Suppressor macrophage (primary cell): ENCODE results near the gene FIZ1.

Experiments
- DNase-seq, 4 experiments: peaks; one replicate each; pipeline ENCODE4 v3.0.0-alpha.2; 2020 to 2022

The FIZ1 gene

GRCh38 chr19:55611983-55612645, 12.8 kb upstream of the FIZ1 start:
- peak in 1 of 4 experiments; percentile 39 for DNase-seq

GRCh38 chr19:55611300-55611982, 12.1 kb upstream of the FIZ1 start:
- DNase-seq: no peak

- no peak for DNase-seq
Measured at GRCh38 chr19:55609326-55609725, 10.0 kb upstream of the FIZ1 start.

- no peak for DNase-seq
Measured at GRCh38 chr19:55606817-55607216, 7.5 kb upstream of the FIZ1 start.

- no peak for DNase-seq
Measured at GRCh38 chr19:55606471-55606787, 7.1 kb upstream of the FIZ1 start.

GRCh38 chr19:55605637-55606470, 6.5 kb upstream of the FIZ1 start, which contains the start of gene ZNF865:
Gene ZNF865 (plus strand): TSS chr19:55605647. CDS start chr19:55613619, 7,972 bp downstream.
- peak; percentile 67 to 82 (median 75) for DNase-seq

- DNase-seq: peak; percentile 98 to 99 (median 99)
Measured at GRCh38 chr19:55605207-55605636, 5.9 kb upstream of the FIZ1 start.

- DNase-seq: no peak
Measured at GRCh38 chr19:55603581-55604292, 4.4 kb upstream of the FIZ1 start.

GRCh38 chr19:55603115-55603514, 3.8 kb upstream of the FIZ1 start:
- DNase-seq: no peak

GRCh38 chr19:55602104-55603001, 3.0 kb upstream of the FIZ1 start:
- no peak for DNase-seq

- peak; percentile 16 to 58 (median 50) for DNase-seq
Measured at GRCh38 chr19:55601084-55601483, 1.8 kb upstream of the FIZ1 start.

- no peak for DNase-seq
Measured at GRCh38 chr19:55600662-55601028, 1.3 kb upstream of the FIZ1 start.

- peak; percentile 81 to 96 (median 90) for DNase-seq
Measured at GRCh38 chr19:55599842-55600661, 735 bp upstream of the FIZ1 start, which contains the start of gene ZNF524. Gene ZNF524 (plus strand): TSS chr19:55600288. CDS start chr19:55602113, 1,825 bp downstream.

- peak; percentile 97 to 98 (median 97) for DNase-seq
Measured at GRCh38 chr19:55598719-55599467, 424 bp downstream of the FIZ1 start.

GRCh38 chr19:55598034-55598433, 1.3 kb downstream of the FIZ1 start:
- DNase-seq: no peak

GRCh38 chr19:55597501-55597921, 1.8 kb downstream of the FIZ1 start:
- no peak for DNase-seq

GRCh38 chr19:55596304-55596703, 3.0 kb downstream of the FIZ1 start:
- no peak for DNase-seq

- no peak for DNase-seq
Measured at GRCh38 chr19:55594996-55595545, 4.2 kb downstream of the FIZ1 start.

GRCh38 chr19:55593096-55593772, 6.1 kb downstream of the FIZ1 start:
- DNase-seq: no peak
